ENCODE data around the gene ASXL1. TPM values are rescaled to one million over a fixed set of nuclear protein-coding genes. Genes with fewer than 3 reads are reported as not detected.

ASXL1 gene
- total and polyA plus RNA-seq, 10 of the 15 experiments (the other 5 are each of a cell fraction or from before 2014, with no cell fraction given) = 11.0 to 87.6 (median 56.8) TPM

GRCh38 chr20:32336918-32337347 is 21.2 kb upstream of the ASXL1 start (continued):
- no peak for TF ChIP-seq IKZF2 (IDR thresholded peaks at IDR 0.05)
- no peak for TF ChIP-seq BCL3 (IDR thresholded peaks at IDR 0.05; ENCODE audit: borderline replicate concordance, insufficient read depth, low read depth, low read length, poor library complexity, severe bottlenecking)

GRCh38 chr20:32337937-32338661 is 20.0 kb upstream of the ASXL1 start:
- FAIRE-seq (no peak), ATAC-seq (no peak), DNase-seq (ENCODE audit: low read depth, low spot score) (no peak)
- ChIA-PET RAD21 (ENCODE audit: unreplicated experiment) (interaction anchor here (1.6 kb wide), 1 partner anchor 17 kb away, joined by 3 read pairs; no protein-coding TSS in a partner anchor), SMC1A (ENCODE audit: uncharacterized antibody, unreplicated experiment) (interaction anchor here (0.8 to 3.8 kb wide), 11 partner anchors 16 to 102 kb away, joined by 3 to 23 read pairs (median 4); partner anchors contain the start of genes ASXL1 and KIF3B), CTCF (interaction anchor here (0.6 to 1.6 kb wide), 10 partner anchors 8 to 622 kb away, joined by 3 to 5 read pairs (median 4); no protein-coding TSS in a partner anchor), POLR2A (interaction anchor here (0.6 to 1.4 kb wide), 3 partner anchors 24 to 117 kb away, joined by 3 to 4 read pairs (median 4); no protein-coding TSS in a partner anchor)
- intact Hi-C loops (cut with micrococcal nuclease; ENCODE audit: unreplicated experiment) (loop anchor here (1.0 kb wide), 1 partner anchor 17 kb away; no protein-coding TSS in a partner anchor), in situ Hi-C loops (cut with MboI) (no loop called here)
- WGBS (ENCODE audit: insufficient coverage, insufficient replicate concordance, low lambda C conversion rate, missing lambda C conversion rate) = 93% methylated on average over 11 of the region's 11 CpGs
- H3K36me3 ChIP-seq (ENCODE audit: control insufficient read depth in 2 of 2, insufficient read depth in 2 of 2, low read length in 1 of 2) = peaks cover 0 to 10% of the 10 kb centered on the region in 2 experiments; a peak in 2 of 4 replicates
- no peaks in the 10 kb centered on the region for H3K79me2 ChIP-seq (ENCODE audit: control insufficient read depth, insufficient read depth, low read length)
- no peak overlapping the region for H2AFZ ChIP-seq (ENCODE audit: control insufficient read depth, low read depth, low read length)
- no peak overlapping the region for H3K9ac ChIP-seq (ENCODE audit: control insufficient read depth, insufficient read depth, low read length)
- H3K4me1 ChIP-seq (ENCODE audit: control insufficient read depth, insufficient read depth, low read length) = peaks cover 17% of the 10 kb centered on the region
- no peak overlapping the region for H3K4me3 ChIP-seq
- H3K4me2 ChIP-seq (ENCODE audit: control insufficient read depth, insufficient read depth) = no peak overlapping the region
- H3K9me3 ChIP-seq (replicated peaks; ENCODE audit: control insufficient read depth, insufficient read depth, low read length) = no peaks in the 10 kb centered on the region
- H3K27me3 ChIP-seq (replicated peaks in 1 of 2; ENCODE audit: control insufficient read depth in 2 of 2, insufficient read depth in 2 of 2, low read length in 1 of 2) = no peaks in the 10 kb centered on the region
- no TSS peak for BruUV-seq (replicated peaks)
- TF ChIP-seq REST (IDR thresholded peaks at IDR 0.05; ENCODE audit: low read depth, low read length) = no peak
- TF ChIP-seq RUNX3 (IDR thresholded peaks at IDR 0.05; ENCODE audit: low read length) = peak; percentile 28; the same call in 1 of the 2 replicates
- H4K20me1 ChIP-seq (ENCODE audit: control insufficient read depth, insufficient read depth) = no peaks in the 10 kb centered on the region
- no peak overlapping the region for H3K27ac ChIP-seq (ENCODE audit: control insufficient read depth, insufficient read depth)
